C4-2B (cell line): ENCODE data around the gene PDS5A.
"Not testable (repeated sequence)": the region's sequence is repeated elsewhere in the genome, so short reads cannot be mapped to it uniquely, and the experiment has no call there.

Experiments used
- ZFX ChIP-seq: fragments of 450-650 bp; IDR thresholded peaks from 2 replicates; pipeline ENCODE4 v1.6.1; 2017
- TF ChIP-seq, protein P1 (sequence below): fragments of 450-650 bp; conservative IDR thresholded peaks from 2 replicates; pipeline ENCODE4 v1.5.1; 2017; ENCODE audit warnings: mild to moderate bottlenecking

DNA sequence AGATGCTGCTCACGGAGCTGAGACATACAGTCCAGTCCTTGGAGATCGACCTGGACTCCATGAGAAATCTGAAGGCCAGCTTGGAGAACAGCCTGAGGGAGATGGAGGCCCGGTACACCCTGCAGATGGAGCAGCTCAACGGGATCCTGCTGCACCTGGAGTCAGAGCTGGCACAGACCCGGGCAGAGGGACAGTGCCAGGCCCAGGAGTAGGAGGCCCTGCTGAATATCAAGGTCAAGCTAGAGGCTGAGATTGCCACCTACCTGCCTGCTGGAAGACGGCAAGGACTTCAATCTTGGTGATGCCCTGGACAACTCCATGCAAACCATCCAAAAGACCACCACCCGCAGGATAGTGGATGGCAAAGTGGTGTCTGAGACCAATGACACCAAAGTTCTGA lies 43.4 kb upstream of the PDS5A start:
- TF ChIP-seq, protein P1, sequence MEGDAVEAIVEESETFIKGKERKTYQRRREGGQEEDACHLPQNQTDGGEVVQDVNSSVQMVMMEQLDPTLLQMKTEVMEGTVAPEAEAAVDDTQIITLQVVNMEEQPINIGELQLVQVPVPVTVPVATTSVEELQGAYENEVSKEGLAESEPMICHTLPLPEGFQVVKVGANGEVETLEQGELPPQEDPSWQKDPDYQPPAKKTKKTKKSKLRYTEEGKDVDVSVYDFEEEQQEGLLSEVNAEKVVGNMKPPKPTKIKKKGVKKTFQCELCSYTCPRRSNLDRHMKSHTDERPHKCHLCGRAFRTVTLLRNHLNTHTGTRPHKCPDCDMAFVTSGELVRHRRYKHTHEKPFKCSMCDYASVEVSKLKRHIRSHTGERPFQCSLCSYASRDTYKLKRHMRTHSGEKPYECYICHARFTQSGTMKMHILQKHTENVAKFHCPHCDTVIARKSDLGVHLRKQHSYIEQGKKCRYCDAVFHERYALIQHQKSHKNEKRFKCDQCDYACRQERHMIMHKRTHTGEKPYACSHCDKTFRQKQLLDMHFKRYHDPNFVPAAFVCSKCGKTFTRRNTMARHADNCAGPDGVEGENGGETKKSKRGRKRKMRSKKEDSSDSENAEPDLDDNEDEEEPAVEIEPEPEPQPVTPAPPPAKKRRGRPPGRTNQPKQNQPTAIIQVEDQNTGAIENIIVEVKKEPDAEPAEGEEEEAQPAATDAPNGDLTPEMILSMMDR, result not testable (repeated sequence)
- not testable (repeated sequence) for TF ChIP-seq ZFX
